ENCODE results near the gene SRP9.

Gene SRP9

GRCh38 chr1:225777583-225778336 is at the start of gene SRP9:
Gene SRP9 (plus strand): TSS chr1:225777826. CDS start chr1:225777941, 115 bp downstream.
- peak; percentile 100 for DNase-seq

- DNase-seq, result no peak
Observed at GRCh38 chr1:225731491-225731890, 46.1 kb upstream of the SRP9 start.

DNA sequence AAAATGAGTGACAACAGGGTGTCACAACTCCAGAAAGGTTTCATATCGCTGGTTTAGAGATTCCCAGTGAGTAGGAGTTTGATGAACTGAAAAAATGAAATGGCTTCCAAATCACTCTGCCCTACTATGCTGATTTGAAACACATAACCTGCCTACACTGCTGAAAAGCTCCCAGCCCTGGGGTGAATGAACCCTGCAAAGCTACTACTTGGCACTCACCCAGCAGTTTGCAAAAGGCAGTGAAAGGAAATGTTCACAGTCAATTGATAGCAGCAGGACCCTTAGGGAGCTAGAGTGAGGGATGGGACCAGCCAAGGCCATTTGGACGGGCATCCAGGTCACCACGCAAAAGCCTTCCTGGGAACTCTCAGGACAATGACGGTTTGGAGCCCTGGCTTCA is 44.4 kb upstream of the SRP9 start:
- no peak for DNase-seq

DNA sequence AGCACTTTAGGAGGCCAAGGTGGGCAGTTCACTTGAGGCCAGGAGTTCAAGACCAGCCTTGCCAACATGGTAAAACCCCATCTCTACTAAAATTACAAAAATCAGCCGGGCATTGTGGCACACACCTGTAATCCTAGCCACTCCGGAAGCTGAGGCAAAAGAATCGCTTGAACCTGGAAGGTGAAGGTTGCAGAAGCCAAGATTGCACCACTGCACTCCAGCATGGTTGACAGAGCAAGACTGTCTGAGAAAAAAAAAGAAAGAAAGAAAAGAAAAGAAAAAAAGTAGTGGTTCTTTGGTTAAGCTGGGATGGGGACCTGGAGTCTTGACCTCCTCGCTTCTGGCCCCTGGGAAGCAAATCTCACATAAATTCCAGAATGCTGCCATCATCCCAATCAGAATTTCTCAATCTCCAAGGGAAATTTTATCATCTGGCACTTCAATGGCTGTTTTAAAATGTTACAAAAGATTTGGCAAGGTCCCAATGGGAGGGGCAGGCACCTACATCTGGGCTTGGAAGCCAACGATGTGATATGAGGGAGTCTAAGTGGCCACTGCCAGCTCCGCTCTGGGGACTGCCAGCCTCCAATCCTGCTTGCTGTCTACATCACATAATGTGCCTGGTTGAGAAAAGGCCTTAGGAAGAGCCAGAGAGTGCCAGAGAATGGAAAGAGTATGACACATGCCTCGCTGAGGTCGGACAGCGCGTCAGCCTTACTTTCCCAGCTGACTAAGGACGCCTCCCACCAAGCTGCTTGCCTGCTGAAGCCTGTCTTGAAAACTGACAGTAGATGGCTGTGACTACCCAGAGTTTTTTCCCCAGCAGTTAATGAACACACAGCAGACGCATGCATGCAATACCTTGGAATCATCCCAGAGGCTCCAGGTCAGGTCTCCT is 42.1 kb upstream of the SRP9 start:
- DNase-seq, result peak; percentile 10

- DNase-seq, result no peak
Observed at GRCh38 chr1:225736437-225737098, 41.1 kb upstream of the SRP9 start.

- no peak for DNase-seq
Observed at GRCh38 chr1:225737161-225737560, 40.5 kb upstream of the SRP9 start.

DNA sequence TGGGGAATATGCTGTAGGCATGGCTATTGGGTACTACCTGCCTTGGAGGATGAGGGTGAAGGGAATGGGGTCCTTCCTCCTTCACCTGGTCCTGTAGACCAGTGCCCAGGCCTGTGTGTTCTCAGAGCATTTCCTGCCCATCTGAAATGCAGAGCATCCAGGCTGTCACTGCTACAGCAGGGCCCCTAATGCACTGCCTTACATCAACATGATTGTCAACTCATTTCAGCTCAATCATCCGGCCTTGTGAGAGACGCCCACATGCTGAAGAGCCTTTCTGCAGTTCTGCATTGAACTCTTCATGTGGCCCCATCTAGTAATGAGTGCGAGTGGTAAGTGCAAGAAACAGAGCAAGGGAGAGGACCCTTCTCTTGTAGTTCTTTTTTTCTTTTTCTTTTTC is 39.8 kb upstream of the SRP9 start:
- no peak for DNase-seq

DNA sequence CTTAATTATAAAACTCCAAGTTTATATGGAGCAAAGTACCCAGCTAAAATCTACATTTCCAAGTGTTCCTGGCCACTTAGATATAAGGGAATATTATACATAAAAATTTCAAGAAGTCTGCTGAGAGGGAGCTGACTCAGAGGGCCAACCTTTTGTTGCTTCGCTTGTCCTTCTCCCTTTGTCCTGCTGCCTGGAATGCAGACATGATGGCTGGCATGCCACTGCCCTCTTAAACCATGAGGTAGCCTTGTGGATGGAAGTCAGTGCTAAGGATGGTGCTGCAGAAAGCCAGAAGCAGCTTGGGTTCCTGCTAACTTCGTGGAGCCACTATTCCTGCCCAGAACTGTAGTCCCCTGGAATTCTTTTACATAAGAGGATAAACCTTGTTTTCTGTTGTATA is 38.9 kb upstream of the SRP9 start:
- no peak for DNase-seq

- no peak for DNase-seq
Observed at GRCh38 chr1:225739542-225740107, 38.0 kb upstream of the SRP9 start.

DNA sequence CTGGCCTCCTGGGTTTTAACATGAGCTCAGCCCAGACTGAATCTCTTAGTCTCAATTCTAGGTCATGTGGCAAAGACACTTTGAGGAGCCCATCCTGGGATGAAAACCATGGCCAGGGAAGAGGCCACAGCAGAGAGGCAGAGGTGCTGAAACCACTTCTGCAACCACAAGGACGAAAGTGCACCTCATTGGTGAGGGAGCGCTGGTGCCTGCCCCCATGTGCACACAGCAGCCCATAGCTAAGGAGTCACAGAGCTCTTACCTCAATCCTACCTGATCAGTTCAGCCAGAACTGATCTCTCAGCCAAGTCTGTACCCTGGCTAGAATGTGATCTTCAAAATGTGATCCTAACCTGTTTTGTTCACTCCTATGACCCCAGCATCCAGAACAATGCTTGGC is 32.9 kb upstream of the SRP9 start:
- no peak for DNase-seq

GRCh38 chr1:225745273-225745672 is 32.4 kb upstream of the SRP9 start:
- DNase-seq, result no peak

GRCh38 chr1:225746361-225747179 is 31.1 kb upstream of the SRP9 start:
- no peak for DNase-seq

DNA sequence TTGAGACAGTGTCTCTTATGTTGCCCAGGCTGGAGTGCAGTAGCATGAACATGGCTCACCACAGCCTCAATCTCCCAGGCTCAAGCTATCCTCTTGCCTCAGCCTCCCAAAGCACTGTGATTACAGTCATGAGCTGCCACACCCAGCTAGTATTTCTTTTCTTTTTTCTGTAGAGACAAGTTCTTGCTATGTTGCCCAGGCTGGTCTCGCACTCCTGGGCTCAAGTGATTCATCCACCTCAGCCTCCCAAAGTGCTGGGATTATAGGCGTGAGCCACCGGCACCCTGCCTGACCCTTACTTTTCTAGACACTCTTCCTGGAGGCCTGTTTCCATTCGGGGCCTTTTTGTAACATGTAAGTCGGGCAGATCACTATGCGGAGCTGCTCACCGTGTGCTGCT is 30.1 kb upstream of the SRP9 start:
- DNase-seq, result no peak

- DNase-seq, result no peak
Observed at GRCh38 chr1:225748529-225748928, 29.1 kb upstream of the SRP9 start.

DNA sequence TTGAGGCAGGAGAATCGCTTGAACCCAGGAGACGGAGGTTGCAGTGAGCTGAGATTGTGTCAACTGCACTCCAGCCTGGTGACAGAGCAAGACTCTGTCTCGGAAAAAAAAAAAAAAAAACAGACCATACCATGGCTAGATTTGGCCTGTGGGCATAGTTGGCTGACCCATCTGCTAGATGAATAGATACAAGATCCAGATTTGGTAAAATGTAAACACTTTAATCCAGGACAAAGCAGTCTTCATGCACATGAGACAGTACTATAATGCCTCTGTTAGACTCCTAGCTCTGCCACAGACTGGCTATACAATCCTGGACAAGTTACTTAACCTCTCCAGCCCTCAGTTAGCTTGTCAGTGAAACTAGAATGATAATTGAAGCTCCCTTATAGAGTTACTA is 27.9 kb upstream of the SRP9 start:
- DNase-seq, result no peak

GRCh38 chr1:225750420-225750819 is 27.2 kb upstream of the SRP9 start:
- DNase-seq, result no peak

- no peak for DNase-seq
Observed at GRCh38 chr1:225750875-225751824, 26.5 kb upstream of the SRP9 start.

DNA sequence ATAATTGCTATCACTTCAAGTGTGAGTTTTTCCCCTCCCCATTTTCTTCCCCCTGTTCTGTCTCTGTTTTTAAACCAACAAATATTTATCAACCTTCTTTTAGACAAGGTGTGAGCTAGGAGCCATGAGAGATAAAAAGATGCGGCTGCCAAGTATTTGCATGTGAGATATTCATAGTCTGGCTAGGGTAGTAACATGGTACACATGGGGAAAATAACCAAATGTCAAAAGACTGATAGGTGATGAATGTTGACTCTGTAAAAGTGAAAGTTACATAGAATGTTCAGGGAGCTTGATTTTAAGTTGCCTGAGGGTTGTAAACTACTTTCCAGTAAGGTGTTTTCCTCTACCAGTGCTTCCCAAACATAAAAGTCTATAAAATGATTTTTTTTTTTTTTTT is 25.4 kb upstream of the SRP9 start:
- DNase-seq, result no peak

GRCh38 chr1:225754940-225755641 is 22.5 kb upstream of the SRP9 start:
- DNase-seq, result peak; percentile 27

GRCh38 chr1:225755671-225756319 is 21.8 kb upstream of the SRP9 start:
- no peak for DNase-seq
